B cell (primary cell): ENCODE measurements around the gene BHLHE40.

Source experiments
- EZH2 ChIP-seq: IDR thresholded peaks from 2 replicates; pipeline ENCODE4 v1.6.1; 2012; ENCODE audit warnings: borderline replicate concordance, low read depth, mild to moderate bottlenecking, moderate library complexity, low read length; ENCODE audit not compliant: insufficient read depth, poor library complexity, severe bottlenecking
- TF ChIP-seq, protein P1 (sequence below): fragments of 200-600 bp; IDR thresholded peaks from one replicate; pipeline ENCODE4 v1.8.0; 2022; ENCODE audit warnings: antibody characterized with exemption, mild to moderate bottlenecking

DNA sequence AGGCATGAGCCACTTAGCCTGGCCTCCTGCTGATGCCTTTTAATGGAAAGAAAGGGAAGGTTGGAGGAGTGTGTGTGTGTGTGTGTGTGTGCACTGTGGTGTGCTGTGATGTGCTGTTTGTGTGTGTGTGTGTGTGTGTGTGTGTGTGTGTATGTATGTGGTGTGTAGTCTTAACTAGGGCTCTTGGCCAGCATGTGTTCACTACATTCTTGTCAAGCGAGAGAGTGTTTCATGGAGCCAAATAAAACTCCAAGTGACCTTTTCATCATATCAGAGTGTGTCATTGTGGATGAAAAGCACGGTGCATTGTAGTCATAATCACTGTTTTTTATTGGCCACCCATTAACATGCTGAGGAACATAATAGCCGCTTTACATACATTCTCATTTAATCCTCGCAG, 30.8 kb upstream of the BHLHE40 start:
- TF ChIP-seq, protein P1, sequence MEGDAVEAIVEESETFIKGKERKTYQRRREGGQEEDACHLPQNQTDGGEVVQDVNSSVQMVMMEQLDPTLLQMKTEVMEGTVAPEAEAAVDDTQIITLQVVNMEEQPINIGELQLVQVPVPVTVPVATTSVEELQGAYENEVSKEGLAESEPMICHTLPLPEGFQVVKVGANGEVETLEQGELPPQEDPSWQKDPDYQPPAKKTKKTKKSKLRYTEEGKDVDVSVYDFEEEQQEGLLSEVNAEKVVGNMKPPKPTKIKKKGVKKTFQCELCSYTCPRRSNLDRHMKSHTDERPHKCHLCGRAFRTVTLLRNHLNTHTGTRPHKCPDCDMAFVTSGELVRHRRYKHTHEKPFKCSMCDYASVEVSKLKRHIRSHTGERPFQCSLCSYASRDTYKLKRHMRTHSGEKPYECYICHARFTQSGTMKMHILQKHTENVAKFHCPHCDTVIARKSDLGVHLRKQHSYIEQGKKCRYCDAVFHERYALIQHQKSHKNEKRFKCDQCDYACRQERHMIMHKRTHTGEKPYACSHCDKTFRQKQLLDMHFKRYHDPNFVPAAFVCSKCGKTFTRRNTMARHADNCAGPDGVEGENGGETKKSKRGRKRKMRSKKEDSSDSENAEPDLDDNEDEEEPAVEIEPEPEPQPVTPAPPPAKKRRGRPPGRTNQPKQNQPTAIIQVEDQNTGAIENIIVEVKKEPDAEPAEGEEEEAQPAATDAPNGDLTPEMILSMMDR, result no peak
- no peak for TF ChIP-seq EZH2
